Endothelial cell of umbilical vein (primary cell): Measurements from ENCODE around the gene KIF1B. TPM values are rescaled to one million over a fixed set of nuclear protein-coding genes. Genes with fewer than 3 reads are reported as not detected.

Source experiments
- BruUV-seq: library from RNA; stranded (reverse); fragments of 400-500 nt; replicated peaks from 2 replicates; lab custom pipeline; 2021; lab: Mats Ljungman, UMichigan
- CTCF ChIA-PET: fragments of 300-600, 350-600 bp; sonication (Branson Sonifier 250); formaldehyde crosslinking; loops from one replicate; lab custom pipeline; 2021; ENCODE audit warnings: antibody characterized with exemption, inconsistent platforms; lab: Charles Lee
- POLR2A ChIA-PET: fragments of 300-600, 350-600 bp; sonication (Branson Sonifier 250); formaldehyde crosslinking; loops from one replicate; lab custom pipeline; 2021; ENCODE audit warnings: antibody characterized with exemption, inconsistent platforms; lab: Charles Lee
- DNase-seq: peaks from one replicate; pipeline ENCODE4 v3.0.0-alpha.2; 2011; ENCODE audit warnings: low read depth, low spot score
- FAIRE-seq: peaks from 2 replicates; lab custom pipeline; 2011; peaks lifted over from hg19 to GRCh38; lab: Jason Lieb, UNC
- H2AFZ ChIP-seq: 2 replicates; pipeline ENCODE4 v1.6.0; 2012; ENCODE audit warnings: low read depth, low read length, control low read depth, inconsistent platforms
- H3K27ac ChIP-seq: 2 replicates; pipeline ENCODE4 v1.5.1; 2011; ENCODE audit warnings: low read depth, mild to moderate bottlenecking, control low read depth, low read length, moderate library complexity; ENCODE audit not compliant: insufficient read depth
- H3K27me3 ChIP-seq, 2 experiments: 2 replicates each; pipeline versions ENCODE4 v1.6.0 to v1.6.1; 2011; ENCODE audit warnings: low read length in 2 of 2, mixed read lengths in 1 of 2; ENCODE audit not compliant: control insufficient read depth in 2 of 2, insufficient read depth in 2 of 2
- H3K36me3 ChIP-seq, 2 experiments: 2 replicates in 1 of 2; 3 replicates in 1 of 2; pipeline ENCODE4 v1.5.1; 2011; ENCODE audit warnings: low read length in 2 of 2, mild to moderate bottlenecking in 1 of 2, moderate library complexity in 1 of 2; ENCODE audit not compliant: control insufficient read depth in 2 of 2, insufficient read depth in 2 of 2; ENCODE audit errors: extremely low read depth in 1 of 2
- H3K4me1 ChIP-seq: 3 replicates; pipeline ENCODE4 v1.5.1; 2011; ENCODE audit warnings: mild to moderate bottlenecking, low read length; ENCODE audit not compliant: control insufficient read depth, insufficient read depth; ENCODE audit errors: extremely low read depth
- H3K4me2 ChIP-seq: 2 replicates; pipeline ENCODE4 v1.6.1; 2011; ENCODE audit warnings: low read length, control low read depth, mixed read lengths; ENCODE audit not compliant: insufficient read depth
- H3K4me3 ChIP-seq, 3 experiments: fragments of 200-600 bp in 1 of 3; sonication (generic), shearing (Covaris generic) in 1 of 3; replicated peaks in 1 of 3; 2 replicates each; pipeline ENCODE4 v1.5.1; 2011 to 2016; ENCODE audit warnings: control low read depth in 3 of 3, low read length in 3 of 3, mild to moderate bottlenecking in 2 of 3, inconsistent platforms in 1 of 3, low read depth in 1 of 3, moderate library complexity in 1 of 3; ENCODE audit not compliant: insufficient read depth in 1 of 3
- H3K79me2 ChIP-seq: 2 replicates; pipeline ENCODE4 v1.6.0; 2012; ENCODE audit warnings: low read length, inconsistent platforms; ENCODE audit not compliant: control insufficient read depth, insufficient read depth
- H3K9ac ChIP-seq: replicated peaks from 2 replicates; pipeline ENCODE3; 2011; ENCODE audit warnings: low read length, control low read depth; ENCODE audit not compliant: insufficient read depth; ENCODE audit errors: extremely low read depth
- H3K9me1 ChIP-seq: replicated peaks from 3 replicates; pipeline ENCODE4 v1.6.0; 2011; ENCODE audit warnings: mild to moderate bottlenecking, low read length; ENCODE audit not compliant: control insufficient read depth, insufficient read depth; ENCODE audit errors: extremely low read depth
- H3K9me3 ChIP-seq: replicated peaks from 2 replicates; pipeline ENCODE4 v1.5.1; 2012; ENCODE audit warnings: low read length, inconsistent platforms; ENCODE audit not compliant: control insufficient read depth, insufficient read depth
- H4K20me1 ChIP-seq: replicated peaks from 2 replicates; pipeline ENCODE3; 2011; ENCODE audit warnings: mild to moderate bottlenecking, low read length; ENCODE audit not compliant: control insufficient read depth, insufficient read depth; ENCODE audit errors: extremely low read depth
- EZH2 ChIP-seq: IDR thresholded peaks from 2 replicates; pipeline ENCODE4 v1.6.1; 2012; ENCODE audit warnings: borderline replicate concordance, low read depth, mild to moderate bottlenecking, moderate library complexity, low read length, inconsistent platforms; ENCODE audit not compliant: severe bottlenecking
- FOS ChIP-seq: IDR thresholded peaks from 2 replicates; pipeline ENCODE4 v1.6.1; 2011; ENCODE audit warnings: mild to moderate bottlenecking, low read length, moderate library complexity, borderline replicate concordance; ENCODE audit not compliant: insufficient read depth
- GATA2 ChIP-seq: IDR thresholded peaks from 2 replicates; pipeline ENCODE4 v1.7.0; 2011; ENCODE audit warnings: low read depth, mild to moderate bottlenecking, moderate library complexity, mixed read lengths, low read length; ENCODE audit not compliant: insufficient read length, insufficient read depth
- JUN ChIP-seq: IDR thresholded peaks from 2 replicates; pipeline ENCODE4 v1.6.1; 2011; ENCODE audit warnings: borderline replicate concordance, low read depth; ENCODE audit not compliant: insufficient read length, insufficient read depth
- MYC ChIP-seq: IDR thresholded peaks from one replicate; pipeline ENCODE4 v1.6.1; 2011; ENCODE audit warnings: mild to moderate bottlenecking, low read depth, low read length
- POLR2A ChIP-seq: IDR thresholded peaks from 2 replicates; pipeline ENCODE4 v1.6.1; 2012; ENCODE audit warnings: low read depth, mild to moderate bottlenecking, control low read depth, low read length
- POLR2AphosphoS5 ChIP-seq: IDR thresholded peaks from 2 replicates; pipeline ENCODE4 v1.6.1; 2012; ENCODE audit warnings: low read depth, mild to moderate bottlenecking, control low read depth, low read length, moderate library complexity; ENCODE audit not compliant: insufficient read depth
- dilution Hi-C: fragments of 300-500 bp; cut with MboI; formaldehyde crosslinking; loops from one replicate; pipeline ENCODE4 v1.15.0; 2019; ENCODE audit warnings: low sequenced_read_pairs; ENCODE audit not compliant: extremely low pct_ligation_motif_present
- intact Hi-C: fragments of 100-400 bp; cut with micrococcal nuclease; formaldehyde crosslinking; loops from one replicate; pipeline ENCODE4 v1.10.0; 2022
- polyA plus RNA-seq, 4 experiments: library from polyadenylated mRNA; depleted of rRNA in 3 of 4; stranded (reverse) in 3 of 4; unstranded in 1 of 4; fragments of >200 nt; gene quantifications; 2 replicates each; pipeline versions ENCODE4 v1.2.1 to v1.2.3, GENCODE V29; 2011 to 2012; ENCODE audit warnings: missing spikeins in 1 of 4
- total RNA-seq: library from RNA; stranded (reverse); gene quantifications from 2 replicates; pipeline ENCODE4 v1.2.3, GENCODE V29; 2021
- TF ChIP-seq, protein P1 (sequence below): IDR thresholded peaks from 2 replicates; pipeline ENCODE4 v1.6.1; 2011; ENCODE audit not compliant: insufficient read depth, insufficient read length
- TF ChIP-seq, protein P2 (sequence below), 2 donors: IDR thresholded peaks; 1 replicate in 1 of 2; 2 replicates in 1 of 2; pipeline ENCODE4 v1.5.1; 2011; ENCODE audit warnings: low read length in 2 of 2, mild to moderate bottlenecking in 2 of 2, moderate library complexity in 2 of 2, control low read depth in 1 of 2, inconsistent platforms in 1 of 2, low read depth in 1 of 2; ENCODE audit not compliant: insufficient read depth in 1 of 2; ENCODE audit errors: extremely low read depth in 1 of 2

The KIF1B gene
- total and polyA plus RNA-seq, 2 donors (not counting 3 experiments of a cell fraction or from before 2014, with no cell fraction given) = 14.8 to 58.6 TPM

DNA sequence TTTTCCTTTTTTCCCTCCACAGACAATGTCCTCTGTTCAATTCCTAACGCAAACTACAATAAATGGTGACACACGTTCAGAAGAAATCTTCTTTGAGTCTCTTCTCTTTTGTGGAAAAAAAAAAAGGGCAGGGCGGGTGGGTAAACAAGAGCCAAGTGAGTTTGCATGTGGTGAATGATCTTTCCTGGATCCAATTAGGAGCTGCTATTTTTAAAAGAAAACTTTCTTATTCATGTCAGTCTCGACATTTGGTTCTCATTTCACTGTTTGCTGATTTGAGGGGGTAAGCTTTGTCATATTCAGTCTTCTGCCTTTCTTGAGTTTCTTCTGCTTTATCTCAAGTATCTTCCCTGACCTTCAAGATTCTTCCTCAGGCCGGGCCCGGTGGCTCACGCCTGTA is 29.2 kb upstream of the KIF1B start:
- FAIRE-seq = no peak
- dilution Hi-C loops = no loop called here

DNA sequence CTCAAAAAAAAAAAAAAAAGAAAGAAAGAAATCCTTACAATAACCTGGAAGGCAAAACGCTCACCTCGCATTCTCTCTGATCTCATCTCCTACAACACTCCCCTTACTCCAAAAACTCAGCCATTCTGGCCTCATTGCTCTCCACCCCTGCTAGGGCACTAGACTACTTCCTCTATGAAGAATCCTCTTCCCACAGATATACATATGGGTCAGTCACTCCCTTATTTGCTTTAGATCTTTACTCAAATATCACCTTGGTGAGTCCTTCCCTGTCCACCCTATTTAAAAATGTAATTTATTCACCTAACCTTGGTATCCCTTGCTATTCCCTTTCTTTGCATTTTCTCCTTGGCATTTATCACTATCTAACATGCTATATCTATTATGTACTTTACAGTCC is 24.6 kb upstream of the KIF1B start:
- DNase-seq (no peak), FAIRE-seq (no peak)
- no peaks in the 10 kb centered on the region for H3K4me1 ChIP-seq
- no peak for TF ChIP-seq FOS
- TF ChIP-seq GATA2 = no peak
- TF ChIP-seq, protein P1, sequence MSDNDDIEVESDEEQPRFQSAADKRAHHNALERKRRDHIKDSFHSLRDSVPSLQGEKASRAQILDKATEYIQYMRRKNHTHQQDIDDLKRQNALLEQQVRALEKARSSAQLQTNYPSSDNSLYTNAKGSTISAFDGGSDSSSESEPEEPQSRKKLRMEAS = no peak
- TF ChIP-seq POLR2A = no peak
- TF ChIP-seq, protein P2, sequence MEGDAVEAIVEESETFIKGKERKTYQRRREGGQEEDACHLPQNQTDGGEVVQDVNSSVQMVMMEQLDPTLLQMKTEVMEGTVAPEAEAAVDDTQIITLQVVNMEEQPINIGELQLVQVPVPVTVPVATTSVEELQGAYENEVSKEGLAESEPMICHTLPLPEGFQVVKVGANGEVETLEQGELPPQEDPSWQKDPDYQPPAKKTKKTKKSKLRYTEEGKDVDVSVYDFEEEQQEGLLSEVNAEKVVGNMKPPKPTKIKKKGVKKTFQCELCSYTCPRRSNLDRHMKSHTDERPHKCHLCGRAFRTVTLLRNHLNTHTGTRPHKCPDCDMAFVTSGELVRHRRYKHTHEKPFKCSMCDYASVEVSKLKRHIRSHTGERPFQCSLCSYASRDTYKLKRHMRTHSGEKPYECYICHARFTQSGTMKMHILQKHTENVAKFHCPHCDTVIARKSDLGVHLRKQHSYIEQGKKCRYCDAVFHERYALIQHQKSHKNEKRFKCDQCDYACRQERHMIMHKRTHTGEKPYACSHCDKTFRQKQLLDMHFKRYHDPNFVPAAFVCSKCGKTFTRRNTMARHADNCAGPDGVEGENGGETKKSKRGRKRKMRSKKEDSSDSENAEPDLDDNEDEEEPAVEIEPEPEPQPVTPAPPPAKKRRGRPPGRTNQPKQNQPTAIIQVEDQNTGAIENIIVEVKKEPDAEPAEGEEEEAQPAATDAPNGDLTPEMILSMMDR (IDR thresholded peaks at IDR 0.05; ENCODE audit: extremely low read depth in 1 of 2, insufficient read depth in 1 of 2, low read depth in 1 of 2, low read length in 2 of 2) = no peak
- TF ChIP-seq JUN = no peak
- no peak for TF ChIP-seq MYC
- no peak overlapping the region for H2AFZ ChIP-seq
- ChIA-PET POLR2A (no interaction called here), CTCF (no interaction called here)
- H3K79me2 ChIP-seq = no peaks in the 10 kb centered on the region
- no peak overlapping the region for H3K4me3 ChIP-seq
- BruUV-seq = no TSS peak
- no peaks in the 10 kb centered on the region for H3K9me3 ChIP-seq
- no peak overlapping the region for H3K27ac ChIP-seq
- no peaks in the 10 kb centered on the region for H4K20me1 ChIP-seq
- dilution Hi-C loops (no loop called here), intact Hi-C loops (no loop called here)
- H3K27me3 ChIP-seq = no peaks in the 10 kb centered on the region
- H3K36me3 ChIP-seq = no peaks in the 10 kb centered on the region
- no peak overlapping the region for H3K9ac ChIP-seq
- no peaks in the 10 kb centered on the region for H3K9me1 ChIP-seq
- no peak overlapping the region for H3K4me2 ChIP-seq

More for the DNA sequence above, 29.2 kb upstream of the KIF1B start:
- ChIA-PET CTCF (no interaction called here), POLR2A (no interaction called here)
- intact Hi-C loops = no loop called here
- H3K4me2 ChIP-seq = no peak overlapping the region
- H3K4me3 ChIP-seq = no peak overlapping the region
- BruUV-seq = no TSS peak
- no peaks in the 10 kb centered on the region for H3K27me3 ChIP-seq
- H3K36me3 ChIP-seq = peaks cover 5 to 10% of the 10 kb centered on the region in 2 experiments
- TF ChIP-seq EZH2 (no peak), POLR2A (no peak), GATA2 (no peak), POLR2AphosphoS5 (no peak), FOS (no peak)
- TF ChIP-seq, protein P2 (IDR thresholded peaks at IDR 0.05; ENCODE audit: extremely low read depth in 1 of 2, insufficient read depth in 1 of 2, low read depth in 1 of 2, low read length in 2 of 2) = no peak
- H4K20me1 ChIP-seq = no peaks in the 10 kb centered on the region
- H2AFZ ChIP-seq = no peak overlapping the region
- no peaks in the 10 kb centered on the region for H3K4me1 ChIP-seq
- no peaks in the 10 kb centered on the region for H3K9me3 ChIP-seq
- H3K9me1 ChIP-seq = no peaks in the 10 kb centered on the region
- no peak for DNase-seq
- H3K27ac ChIP-seq = no peak overlapping the region
- H3K79me2 ChIP-seq = no peaks in the 10 kb centered on the region
- H3K9ac ChIP-seq = no peak overlapping the region
